Loucy (cell line): ENCODE data around the gene SHCBP1L.

ENCODE experiments used
- H2AFZ ChIP-seq: fragments of 200-600 bp; sonication (generic); 2 replicates; pipeline ENCODE4 v1.6.0; 2016; ENCODE audit warnings: antibody characterized with exemption, mild to moderate bottlenecking, low read length, moderate library complexity
- H3F3A ChIP-seq: fragments of 200-600 bp; 2 replicates; pipeline ENCODE4 v1.6.0; 2016; ENCODE audit warnings: antibody characterized with exemption, low read depth, mild to moderate bottlenecking
- H3K27me3 ChIP-seq: fragments of 200-600 bp; sonication (generic); 2 replicates; pipeline ENCODE4 v1.6.1; 2014; ENCODE audit warnings: low read length, mild to moderate bottlenecking; ENCODE audit not compliant: insufficient read depth, poor library complexity, severe bottlenecking
- H3K36me3 ChIP-seq: fragments of 200-600 bp; sonication (generic); 2 replicates; pipeline ENCODE4 v1.6.1; 2016; ENCODE audit warnings: low read length; ENCODE audit not compliant: insufficient read depth
- H3K4me1 ChIP-seq: fragments of 200-600 bp; sonication (generic); 2 replicates; pipeline ENCODE4 v1.5.1; 2014; ENCODE audit warnings: low read length, mild to moderate bottlenecking; ENCODE audit not compliant: insufficient read depth, poor library complexity, severe bottlenecking
- H3K4me2 ChIP-seq: fragments of 200-600 bp; sonication (generic); 2 replicates; pipeline ENCODE4 v1.6.0; 2014; ENCODE audit warnings: antibody characterized with exemption, low read length, low read depth, mild to moderate bottlenecking; ENCODE audit not compliant: poor library complexity, severe bottlenecking
- H3K4me3 ChIP-seq: fragments of 200-600 bp; sonication (generic); 2 replicates; pipeline ENCODE4 v1.5.1; 2014; ENCODE audit warnings: low read length, mild to moderate bottlenecking, mixed read lengths; ENCODE audit not compliant: poor library complexity, severe bottlenecking
- H3K79me2 ChIP-seq: fragments of 200-600 bp; sonication (generic); 2 replicates; pipeline ENCODE4 v1.6.1; 2014; ENCODE audit warnings: low read length; ENCODE audit not compliant: insufficient read depth
- H3K9ac ChIP-seq: fragments of 200-600 bp; sonication (generic); 2 replicates; pipeline ENCODE4 v1.6.0; 2014; ENCODE audit warnings: mild to moderate bottlenecking, low read depth, low read length, moderate library complexity; ENCODE audit not compliant: poor library complexity, severe bottlenecking
- H3K9me2 ChIP-seq: fragments of 200-600 bp; sonication (generic); replicated peaks from 2 replicates; pipeline ENCODE4 v1.6.1; 2016; ENCODE audit warnings: low read depth, low read length, mixed read lengths
- H3K9me3 ChIP-seq: fragments of 200-600 bp; sonication (generic); 2 replicates; pipeline ENCODE4 v1.6.1; 2014; ENCODE audit warnings: mild to moderate bottlenecking, antibody characterized with exemption, low read length, low read depth; ENCODE audit not compliant: insufficient read depth
- H4K20me1 ChIP-seq: fragments of 200-600 bp; sonication (generic); 2 replicates; pipeline ENCODE4 v1.6.0; 2014; ENCODE audit warnings: antibody characterized with exemption, low read length, mild to moderate bottlenecking; ENCODE audit not compliant: insufficient read depth, poor library complexity, severe bottlenecking
- EZH2phosphoT487 ChIP-seq: fragments of 200-600 bp; IDR thresholded peaks from 2 replicates; pipeline ENCODE4 v1.6.1; 2018; ENCODE audit warnings: antibody characterized with exemption, mild to moderate bottlenecking, moderate library complexity, borderline replicate concordance
- TF ChIP-seq, protein P1 (sequence below): fragments of 200-600 bp; sonication (generic); conservative IDR thresholded peaks from 2 replicates; pipeline ENCODE4 v1.5.1; 2014; ENCODE audit warnings: mild to moderate bottlenecking, antibody characterized with exemption, low read length

The SHCBP1L gene

DNA sequence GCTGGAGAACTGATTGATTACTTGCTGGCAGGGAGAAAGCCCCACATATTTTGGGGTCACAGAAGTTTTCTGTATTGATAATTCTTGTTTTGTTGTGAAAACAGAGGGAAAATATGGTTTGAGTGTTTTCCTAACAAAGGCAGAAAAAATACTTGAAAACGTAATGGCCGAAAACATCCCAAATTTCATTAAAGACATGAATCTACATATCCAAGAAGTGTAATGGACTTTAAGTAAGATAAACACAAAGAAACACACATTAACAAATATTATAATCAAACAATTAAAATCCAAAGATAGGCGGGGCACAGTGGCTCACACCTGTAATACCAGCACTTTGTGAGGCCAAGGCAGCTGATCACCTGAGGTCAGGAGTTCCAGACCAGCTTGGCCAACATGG is 39.6 kb downstream of the SHCBP1L start:
- Histone ChIP-seq H3K79me2 (no peaks in the 10 kb centered on the region), H3K4me2 (no peak overlapping the region), H3F3A (no peaks in the 10 kb centered on the region), H3K9me2 (no peaks in the 10 kb centered on the region), H3K9ac (no peak overlapping the region), H2AFZ (no peak overlapping the region), H3K4me1 (peaks cover 15% of the 10 kb centered on the region), H3K36me3 (no peaks in the 10 kb centered on the region), H3K4me3 (no peak overlapping the region), H3K9me3 (peaks cover 3% of the 10 kb centered on the region; the same call in 1 of the 2 replicates), H4K20me1 (no peaks in the 10 kb centered on the region), H3K27me3 (no peaks in the 10 kb centered on the region)
- TF ChIP-seq EZH2phosphoT487, result no peak
- TF ChIP-seq, protein P1, sequence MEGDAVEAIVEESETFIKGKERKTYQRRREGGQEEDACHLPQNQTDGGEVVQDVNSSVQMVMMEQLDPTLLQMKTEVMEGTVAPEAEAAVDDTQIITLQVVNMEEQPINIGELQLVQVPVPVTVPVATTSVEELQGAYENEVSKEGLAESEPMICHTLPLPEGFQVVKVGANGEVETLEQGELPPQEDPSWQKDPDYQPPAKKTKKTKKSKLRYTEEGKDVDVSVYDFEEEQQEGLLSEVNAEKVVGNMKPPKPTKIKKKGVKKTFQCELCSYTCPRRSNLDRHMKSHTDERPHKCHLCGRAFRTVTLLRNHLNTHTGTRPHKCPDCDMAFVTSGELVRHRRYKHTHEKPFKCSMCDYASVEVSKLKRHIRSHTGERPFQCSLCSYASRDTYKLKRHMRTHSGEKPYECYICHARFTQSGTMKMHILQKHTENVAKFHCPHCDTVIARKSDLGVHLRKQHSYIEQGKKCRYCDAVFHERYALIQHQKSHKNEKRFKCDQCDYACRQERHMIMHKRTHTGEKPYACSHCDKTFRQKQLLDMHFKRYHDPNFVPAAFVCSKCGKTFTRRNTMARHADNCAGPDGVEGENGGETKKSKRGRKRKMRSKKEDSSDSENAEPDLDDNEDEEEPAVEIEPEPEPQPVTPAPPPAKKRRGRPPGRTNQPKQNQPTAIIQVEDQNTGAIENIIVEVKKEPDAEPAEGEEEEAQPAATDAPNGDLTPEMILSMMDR, result no peak

DNA sequence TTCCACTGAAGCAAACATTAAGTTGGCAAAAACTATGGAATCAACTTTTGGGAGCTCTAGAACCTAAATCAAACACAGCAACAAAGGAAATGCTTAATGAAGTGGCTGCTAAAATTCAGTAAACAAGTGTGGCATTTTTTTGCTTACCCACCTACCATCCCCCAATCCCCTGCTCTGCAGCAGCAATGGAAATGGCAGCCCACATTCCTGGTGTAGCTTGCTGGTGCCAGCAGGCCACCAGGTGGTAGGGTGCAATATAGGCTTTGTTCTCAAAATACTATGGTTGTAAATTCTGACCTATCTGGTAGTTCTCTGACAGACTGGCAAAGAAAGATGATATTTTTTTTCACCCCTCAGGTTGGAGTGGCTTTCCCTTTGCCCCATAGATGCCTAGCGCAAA is 42.8 kb downstream of the SHCBP1L start:
- H3K9me3 ChIP-seq, result peaks cover 3% of the 10 kb centered on the region; the same call in 1 of the 2 replicates
- no peak overlapping the region for H3K9ac ChIP-seq
- H3F3A ChIP-seq, result no peaks in the 10 kb centered on the region
- no peak overlapping the region for H3K4me3 ChIP-seq
- no peaks in the 10 kb centered on the region for H3K27me3 ChIP-seq
- no peaks in the 10 kb centered on the region for H3K9me2 ChIP-seq
- no peaks in the 10 kb centered on the region for H4K20me1 ChIP-seq
- peak overlapping the region; percentile 69 for H2AFZ ChIP-seq
- no peak for TF ChIP-seq EZH2phosphoT487
- TF ChIP-seq, protein P1, result peak; percentile 49
- no peaks in the 10 kb centered on the region for H3K36me3 ChIP-seq
- no peak overlapping the region for H3K4me2 ChIP-seq
- H3K4me1 ChIP-seq, result peaks cover 15% of the 10 kb centered on the region
- H3K79me2 ChIP-seq, result no peaks in the 10 kb centered on the region

DNA sequence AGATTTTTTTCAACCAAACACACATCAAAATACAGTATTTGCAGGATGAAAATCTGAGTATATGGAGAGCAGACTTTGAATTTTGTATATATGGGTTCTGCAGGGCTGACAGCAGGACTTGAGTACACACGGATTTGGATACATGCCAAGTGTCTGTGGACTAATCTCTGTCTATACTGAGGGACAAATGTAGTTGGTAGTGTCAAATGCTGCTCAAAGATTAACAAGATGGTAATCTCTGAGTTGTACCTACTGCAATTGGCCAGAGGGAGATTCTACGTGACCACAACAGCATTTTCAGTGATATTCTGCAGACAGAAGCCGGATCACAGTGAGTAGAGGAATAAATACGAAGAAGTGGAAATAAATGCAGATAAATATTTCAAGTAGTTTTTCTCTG is 43.4 kb downstream of the SHCBP1L start:
- H3K9ac ChIP-seq, result no peak overlapping the region
- H3K27me3 ChIP-seq, result no peaks in the 10 kb centered on the region
- H3K9me2 ChIP-seq, result no peaks in the 10 kb centered on the region
- no peaks in the 10 kb centered on the region for H3F3A ChIP-seq
- H3K4me2 ChIP-seq, result no peak overlapping the region
- TF ChIP-seq, protein P1, result no peak
- no peak for TF ChIP-seq EZH2phosphoT487
- H3K4me3 ChIP-seq, result no peak overlapping the region
- H3K36me3 ChIP-seq, result no peaks in the 10 kb centered on the region
- H4K20me1 ChIP-seq, result no peaks in the 10 kb centered on the region
- H3K9me3 ChIP-seq, result peaks cover 3% of the 10 kb centered on the region; the same call in 1 of the 2 replicates
- H3K4me1 ChIP-seq, result peaks cover 15% of the 10 kb centered on the region
- no peaks in the 10 kb centered on the region for H3K79me2 ChIP-seq
- H2AFZ ChIP-seq, result peak overlapping the region; percentile 25; the same call in 1 of the 2 replicates
